Middle frontal gyrus (tissue), 1 donor: ENCODE results near the gene SFSWAP.

Experiments
- DNase-seq: peaks from one replicate; pipeline ENCODE4 v3.0.0-alpha.2; 2015; ENCODE audit warnings: low spot score; ENCODE audit errors: extremely low spot score

The SFSWAP gene

GRCh38 chr12:131832321-131833231 lies 121.7 kb downstream of the SFSWAP start:
- no peak for DNase-seq

GRCh38 chr12:131833288-131833895 lies 122.5 kb downstream of the SFSWAP start:
- no peak for DNase-seq

- DNase-seq: no peak
Measured at GRCh38 chr12:131833896-131834641, 123.2 kb downstream of the SFSWAP start.

- DNase-seq: no peak
Measured at GRCh38 chr12:131834798-131835615, 124.1 kb downstream of the SFSWAP start.

- no peak for DNase-seq
Measured at GRCh38 chr12:131835616-131836171, 124.8 kb downstream of the SFSWAP start.

- no peak for DNase-seq
Measured at GRCh38 chr12:131836193-131836592, 125.3 kb downstream of the SFSWAP start.

- DNase-seq: no peak
Measured at GRCh38 chr12:131836714-131837397, 126.0 kb downstream of the SFSWAP start.

GRCh38 chr12:131840643-131841416 lies 129.9 kb downstream of the SFSWAP start:
- DNase-seq: no peak

- no peak for DNase-seq
Measured at GRCh38 chr12:131841547-131841946, 130.7 kb downstream of the SFSWAP start.

GRCh38 chr12:131842169-131842568 lies 131.3 kb downstream of the SFSWAP start:
- no peak for DNase-seq

GRCh38 chr12:131843527-131843926 lies 132.6 kb downstream of the SFSWAP start:
- DNase-seq: no peak

GRCh38 chr12:131844140-131844539 lies 133.2 kb downstream of the SFSWAP start:
- DNase-seq: no peak

- DNase-seq: no peak
Measured at GRCh38 chr12:131844656-131845055, 133.8 kb downstream of the SFSWAP start.

- no peak for DNase-seq
Measured at GRCh38 chr12:131845121-131845520, 134.2 kb downstream of the SFSWAP start.

GRCh38 chr12:131847456-131847855 lies 136.6 kb downstream of the SFSWAP start:
- no peak for DNase-seq

GRCh38 chr12:131848753-131849152 lies 137.9 kb downstream of the SFSWAP start:
- no peak for DNase-seq
